ENCODE measurements around the gene HDAC11.
A peak's percentile ranks its signal among the peaks of the same experiment; 100 is the strongest.

Gene HDAC11

DNA sequence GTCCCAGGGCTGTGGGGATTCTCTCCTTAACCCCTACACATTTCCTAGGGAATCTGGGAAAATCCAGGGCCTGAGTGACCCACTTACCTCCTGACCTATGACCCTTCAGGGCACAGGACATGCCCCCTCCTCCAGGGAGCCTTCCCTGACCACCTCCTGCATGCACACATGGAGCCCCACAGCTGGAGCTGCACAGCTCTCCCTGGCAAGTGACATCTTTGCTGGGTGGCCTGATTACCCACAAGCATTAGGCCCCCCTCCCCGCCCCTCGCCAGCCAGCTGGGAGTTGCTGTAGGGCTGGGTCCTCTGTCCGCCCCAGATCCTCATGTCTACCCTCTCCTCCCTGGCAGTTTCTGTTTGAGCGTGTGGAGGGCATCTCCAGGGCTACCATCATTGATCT is 21.4 kb downstream of the HDAC11 start:
- no peak for DNase-seq (ENCODE audit: low spot score in 2 of 2)
- no peaks in the 10 kb centered on the region for H3K36me3 ChIP-seq (replicated peaks)
- in situ Hi-C loops (cut with MboI; ENCODE audit: low sequenced_read_pairs), result no loop called here
- no peaks in the 10 kb centered on the region for H3K9me3 ChIP-seq
- H3K4me1 ChIP-seq, result no peaks in the 10 kb centered on the region
- H3K4me3 ChIP-seq, result no peak overlapping the region
- H3K27me3 ChIP-seq (ENCODE audit: low read depth), result no peaks in the 10 kb centered on the region

GRCh38 chr3:13501958-13502790 is 22.1 kb downstream of the HDAC11 start:
- H3K4me1 ChIP-seq, result no peaks in the 10 kb centered on the region
- in situ Hi-C loops (cut with MboI; ENCODE audit: low sequenced_read_pairs), result no loop called here
- no peak overlapping the region for H3K4me3 ChIP-seq
- DNase-seq (ENCODE audit: low spot score in 2 of 2), result no peak
- H3K9me3 ChIP-seq, result no peaks in the 10 kb centered on the region
- H3K36me3 ChIP-seq (replicated peaks), result no peaks in the 10 kb centered on the region
- no peaks in the 10 kb centered on the region for H3K27me3 ChIP-seq (ENCODE audit: low read depth)

- Histone ChIP-seq H3K27me3 (ENCODE audit: low read depth) (no peaks in the 10 kb centered on the region), H3K36me3 (replicated peaks) (no peaks in the 10 kb centered on the region), H3K4me3 (no peak overlapping the region), H3K4me1 (no peaks in the 10 kb centered on the region), H3K9me3 (no peaks in the 10 kb centered on the region)
- DNase-seq (ENCODE audit: low spot score in 2 of 2), result no peak
- in situ Hi-C loops (cut with MboI; ENCODE audit: low sequenced_read_pairs), result no loop called here
Measured at GRCh38 chr3:13502791-13503060, 22.6 kb downstream of the HDAC11 start.

DNA sequence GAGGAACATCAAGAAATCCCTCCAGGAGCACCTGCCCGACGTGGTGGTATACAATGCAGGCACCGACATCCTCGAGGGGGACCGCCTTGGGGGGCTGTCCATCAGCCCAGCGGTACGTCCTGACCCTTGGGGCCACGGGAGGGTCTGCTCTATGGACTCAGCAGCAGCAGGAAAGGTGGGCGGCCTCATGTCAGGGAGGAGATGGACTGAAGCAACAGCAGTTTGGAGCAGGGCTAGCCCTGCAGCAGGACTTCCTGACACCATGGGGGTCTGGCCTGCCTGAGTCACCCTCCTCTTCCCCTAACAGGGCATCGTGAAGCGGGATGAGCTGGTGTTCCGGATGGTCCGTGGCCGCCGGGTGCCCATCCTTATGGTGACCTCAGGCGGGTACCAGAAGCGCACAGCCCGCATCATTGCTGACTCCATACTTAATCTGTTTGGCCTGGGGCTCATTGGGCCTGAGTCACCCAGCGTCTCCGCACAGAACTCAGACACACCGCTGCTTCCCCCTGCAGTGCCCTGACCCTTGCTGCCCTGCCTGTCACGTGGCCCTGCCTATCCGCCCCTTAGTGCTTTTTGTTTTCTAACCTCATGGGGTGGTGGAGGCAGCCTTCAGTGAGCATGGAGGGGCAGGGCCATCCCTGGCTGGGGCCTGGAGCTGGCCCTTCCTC is 24.2 kb downstream of the HDAC11 start:
- Histone ChIP-seq H3K4me1 (no peaks in the 10 kb centered on the region), H3K9me3 (no peaks in the 10 kb centered on the region), H3K27me3 (ENCODE audit: low read depth) (no peaks in the 10 kb centered on the region), H3K4me3 (no peak overlapping the region), H3K36me3 (replicated peaks) (no peaks in the 10 kb centered on the region)
- in situ Hi-C loops (cut with MboI; ENCODE audit: low sequenced_read_pairs), result no loop called here
- no peak for DNase-seq (ENCODE audit: low spot score in 2 of 2)

DNA sequence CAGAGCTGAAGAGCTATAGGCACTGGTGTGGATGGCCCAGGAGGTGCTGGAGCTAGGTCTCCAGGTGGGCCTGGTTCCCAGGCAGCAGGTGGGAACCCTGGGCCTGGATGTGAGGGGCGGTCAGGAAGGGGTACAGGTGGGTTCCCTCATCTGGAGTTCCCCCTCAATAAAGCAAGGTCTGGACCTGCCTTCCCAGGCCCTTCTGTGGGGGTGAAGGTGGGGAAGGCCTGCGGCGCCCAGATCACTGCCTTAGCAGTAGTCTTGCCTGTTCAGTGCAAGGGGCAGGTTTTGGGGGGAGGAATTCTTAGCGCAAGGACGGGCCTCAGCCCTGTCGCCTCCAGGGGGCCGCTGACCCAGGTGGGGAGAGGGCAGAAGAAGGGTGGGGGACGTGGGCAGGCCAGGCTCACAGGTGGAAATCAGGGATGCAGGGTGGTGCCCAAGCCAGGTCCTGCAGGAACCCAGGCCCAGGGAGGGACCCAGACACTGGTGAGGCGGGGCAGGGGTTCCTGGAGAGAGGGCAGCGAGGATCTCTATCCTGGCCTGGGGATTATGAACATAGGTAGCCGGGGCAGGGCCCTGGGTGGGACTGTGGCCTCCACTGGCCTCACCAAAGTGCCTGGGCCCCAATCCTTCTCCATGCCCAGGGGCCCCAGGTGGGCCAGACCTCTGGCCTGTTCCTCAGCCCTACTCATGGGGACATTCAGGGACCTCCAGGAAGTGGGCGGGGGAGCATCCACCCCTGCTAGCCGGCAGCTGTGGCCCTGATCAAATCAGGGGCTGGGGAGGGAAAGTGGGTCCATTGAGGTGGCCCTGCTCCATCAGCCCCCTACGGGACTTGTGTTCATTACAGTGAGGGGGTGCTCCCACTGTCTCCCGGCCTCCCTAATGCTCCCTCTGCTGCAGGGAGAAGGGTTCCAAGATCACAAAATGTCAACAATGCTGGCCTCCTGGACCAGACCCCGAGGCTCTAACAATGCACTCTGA is 25.3 kb downstream of the HDAC11 start:
- no peaks in the 10 kb centered on the region for H3K36me3 ChIP-seq (replicated peaks)
- no peaks in the 10 kb centered on the region for H3K27me3 ChIP-seq (ENCODE audit: low read depth)
- DNase-seq (ENCODE audit: low spot score in 2 of 2), result no peak
- no peaks in the 10 kb centered on the region for H3K9me3 ChIP-seq
- H3K4me1 ChIP-seq, result no peaks in the 10 kb centered on the region
- H3K4me3 ChIP-seq, result no peak overlapping the region
- in situ Hi-C loops (cut with MboI; ENCODE audit: low sequenced_read_pairs), result no loop called here

GRCh38 chr3:13506239-13506638 is 26.1 kb downstream of the HDAC11 start:
- in situ Hi-C loops (cut with MboI; ENCODE audit: low sequenced_read_pairs), result no loop called here
- Histone ChIP-seq H3K27me3 (ENCODE audit: low read depth) (no peaks in the 10 kb centered on the region), H3K4me3 (no peak overlapping the region), H3K4me1 (no peaks in the 10 kb centered on the region), H3K36me3 (replicated peaks) (no peaks in the 10 kb centered on the region), H3K9me3 (no peaks in the 10 kb centered on the region)
- DNase-seq (ENCODE audit: low spot score in 2 of 2), result no peak

- Histone ChIP-seq H3K9me3 (no peaks in the 10 kb centered on the region), H3K4me1 (no peaks in the 10 kb centered on the region), H3K4me3 (no peak overlapping the region), H3K36me3 (replicated peaks) (no peaks in the 10 kb centered on the region), H3K27me3 (ENCODE audit: low read depth) (no peaks in the 10 kb centered on the region)
- in situ Hi-C loops (cut with MboI; ENCODE audit: low sequenced_read_pairs), result no loop called here
- DNase-seq (ENCODE audit: low spot score in 2 of 2), result no peak
Measured at GRCh38 chr3:13506680-13507079, 26.6 kb downstream of the HDAC11 start.

GRCh38 chr3:13507247-13507569 is 27.1 kb downstream of the HDAC11 start:
- Histone ChIP-seq H3K36me3 (replicated peaks) (no peaks in the 10 kb centered on the region), H3K9me3 (no peaks in the 10 kb centered on the region), H3K4me3 (no peak overlapping the region), H3K4me1 (no peaks in the 10 kb centered on the region), H3K27me3 (ENCODE audit: low read depth) (no peaks in the 10 kb centered on the region)
- no peak for DNase-seq (ENCODE audit: low spot score in 2 of 2)
- in situ Hi-C loops (cut with MboI; ENCODE audit: low sequenced_read_pairs), result no loop called here

- no peaks in the 10 kb centered on the region for H3K27me3 ChIP-seq (ENCODE audit: low read depth)
- no peaks in the 10 kb centered on the region for H3K36me3 ChIP-seq (replicated peaks)
- H3K9me3 ChIP-seq, result no peaks in the 10 kb centered on the region
- no peaks in the 10 kb centered on the region for H3K4me1 ChIP-seq
- no peak overlapping the region for H3K4me3 ChIP-seq
- DNase-seq (ENCODE audit: low spot score in 2 of 2), result peak in 1 of 2 experiments; percentile 37
- in situ Hi-C loops (cut with MboI; ENCODE audit: low sequenced_read_pairs), result no loop called here
Measured at GRCh38 chr3:13507570-13508339, 27.6 kb downstream of the HDAC11 start.

- no peak overlapping the region for H3K4me3 ChIP-seq
- H3K36me3 ChIP-seq (replicated peaks), result no peaks in the 10 kb centered on the region
- H3K9me3 ChIP-seq, result no peaks in the 10 kb centered on the region
- H3K4me1 ChIP-seq, result 0 out of 2 replicates have a peak, but pooled peaks cover 3% of the 10 kb centered on the region
- no peak for DNase-seq (ENCODE audit: low spot score in 2 of 2)
- in situ Hi-C loops (cut with MboI; ENCODE audit: low sequenced_read_pairs), result no loop called here
- H3K27me3 ChIP-seq (ENCODE audit: low read depth), result no peaks in the 10 kb centered on the region
Measured at GRCh38 chr3:13508496-13508895, 28.4 kb downstream of the HDAC11 start.

DNA sequence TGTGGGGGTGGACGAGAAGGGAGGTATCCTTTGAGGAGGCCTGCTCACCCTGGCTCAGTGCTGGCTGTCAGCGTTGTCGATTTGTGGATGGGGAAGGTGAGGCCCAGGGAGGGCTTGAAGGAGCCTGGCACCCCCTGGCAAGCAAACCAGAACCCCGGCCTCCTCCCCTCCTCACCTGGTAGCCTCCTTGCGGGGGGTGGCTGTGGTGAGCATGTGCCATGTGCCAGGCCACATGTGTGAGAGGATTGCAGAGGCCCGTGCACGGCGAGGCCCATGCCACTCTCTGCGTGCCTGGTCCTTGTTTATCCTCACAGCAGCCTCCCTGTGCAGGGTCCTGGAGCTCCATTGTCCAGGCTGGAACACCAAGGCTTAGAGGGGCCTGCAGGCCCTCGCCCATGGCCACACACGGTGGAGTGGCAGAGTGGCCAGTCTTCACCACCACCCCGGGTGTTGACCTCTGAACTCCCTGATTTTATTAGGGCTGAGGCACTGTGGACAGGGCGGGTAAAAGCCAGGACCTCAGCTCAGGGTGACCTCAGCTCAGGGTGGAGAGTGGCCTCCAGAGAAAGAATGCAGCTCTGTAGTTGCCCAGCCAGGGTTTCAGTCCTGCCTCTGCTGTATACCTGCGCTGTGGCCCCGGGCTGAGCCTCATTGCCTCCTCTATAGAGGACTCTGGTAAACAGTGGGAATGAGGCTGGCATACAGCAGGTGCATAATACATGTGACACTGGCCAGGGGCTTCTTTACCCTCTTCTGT is 29.1 kb downstream of the HDAC11 start:
- Histone ChIP-seq H3K36me3 (replicated peaks) (no peaks in the 10 kb centered on the region), H3K4me3 (no peak overlapping the region), H3K9me3 (no peaks in the 10 kb centered on the region), H3K4me1 (0 out of 2 replicates have a peak, but pooled peaks cover 3% of the 10 kb centered on the region), H3K27me3 (ENCODE audit: low read depth) (peaks cover 3% of the 10 kb centered on the region; the same call in 1 of the 2 replicates)
- in situ Hi-C loops (cut with MboI; ENCODE audit: low sequenced_read_pairs), result no loop called here
- DNase-seq (ENCODE audit: low spot score in 2 of 2), result no peak

DNA sequence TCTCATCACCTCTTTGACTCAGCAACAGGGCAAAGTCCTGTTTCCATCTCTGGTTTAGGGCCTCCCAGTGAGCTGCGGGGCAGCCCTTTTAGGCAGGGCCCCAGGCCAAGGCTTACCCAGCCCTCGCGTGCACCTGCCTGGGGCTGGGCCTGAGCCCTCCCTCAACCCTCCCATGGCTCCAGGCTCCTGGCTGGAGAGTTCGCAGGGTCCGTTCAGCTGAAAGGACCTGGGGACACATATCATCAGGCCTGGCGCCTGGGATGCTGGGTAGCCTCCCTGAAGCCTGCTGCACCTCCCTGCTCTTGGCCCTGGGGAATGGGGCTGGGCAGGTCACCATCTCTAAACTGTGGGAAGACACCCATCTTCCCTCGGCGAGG is 29.7 kb downstream of the HDAC11 start:
- H3K4me3 ChIP-seq, result no peak overlapping the region
- H3K9me3 ChIP-seq, result no peaks in the 10 kb centered on the region
- peaks cover 5% of the 10 kb centered on the region; the same call in 1 of the 2 replicates for H3K27me3 ChIP-seq (ENCODE audit: low read depth)
- no peak for DNase-seq (ENCODE audit: low spot score in 2 of 2)
- no peaks in the 10 kb centered on the region for H3K36me3 ChIP-seq (replicated peaks)
- H3K4me1 ChIP-seq, result 0 out of 2 replicates have a peak, but pooled peaks cover 3% of the 10 kb centered on the region
- in situ Hi-C loops (cut with MboI; ENCODE audit: low sequenced_read_pairs), result no loop called here

GRCh38 chr3:13512451-13512850 is 32.3 kb downstream of the HDAC11 start:
- in situ Hi-C loops (cut with MboI; ENCODE audit: low sequenced_read_pairs), result no loop called here
- DNase-seq (ENCODE audit: low spot score in 2 of 2), result no peak
- peaks cover 8% of the 10 kb centered on the region; the same call in 1 of the 2 replicates for H3K27me3 ChIP-seq (ENCODE audit: low read depth)

More at GRCh38 chr3:13512451-13512850, 32.3 kb downstream of the HDAC11 start:
- H3K9me3 ChIP-seq, result no peaks in the 10 kb centered on the region
- H3K4me3 ChIP-seq, result no peak overlapping the region
- H3K36me3 ChIP-seq (replicated peaks), result no peaks in the 10 kb centered on the region
- 0 out of 2 replicates have a peak, but pooled peaks cover 3% of the 10 kb centered on the region for H3K4me1 ChIP-seq
